ENCODE results near the gene EDEM2.

DNA sequence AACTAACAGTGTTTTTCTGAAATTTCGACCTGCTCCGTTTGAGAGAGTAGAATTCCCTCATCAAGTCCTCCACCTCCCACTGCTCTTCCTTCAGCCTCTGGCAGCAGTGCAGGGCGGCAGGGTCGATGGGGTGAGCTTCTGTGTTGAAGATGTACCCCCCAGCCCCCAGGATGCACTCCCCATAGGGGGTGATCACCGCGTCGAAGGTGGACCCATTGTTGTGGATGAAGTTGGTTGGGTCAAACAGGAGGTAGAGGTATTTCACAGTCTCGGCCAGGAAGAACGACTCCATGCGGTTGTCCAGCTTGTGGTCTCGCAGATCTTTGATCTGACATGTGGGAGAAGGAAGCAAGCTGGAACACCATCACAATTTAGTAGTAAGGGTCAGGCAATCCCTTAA is 31.5 kb downstream of the EDEM2 start:
- TF ChIP-seq, protein P1, sequence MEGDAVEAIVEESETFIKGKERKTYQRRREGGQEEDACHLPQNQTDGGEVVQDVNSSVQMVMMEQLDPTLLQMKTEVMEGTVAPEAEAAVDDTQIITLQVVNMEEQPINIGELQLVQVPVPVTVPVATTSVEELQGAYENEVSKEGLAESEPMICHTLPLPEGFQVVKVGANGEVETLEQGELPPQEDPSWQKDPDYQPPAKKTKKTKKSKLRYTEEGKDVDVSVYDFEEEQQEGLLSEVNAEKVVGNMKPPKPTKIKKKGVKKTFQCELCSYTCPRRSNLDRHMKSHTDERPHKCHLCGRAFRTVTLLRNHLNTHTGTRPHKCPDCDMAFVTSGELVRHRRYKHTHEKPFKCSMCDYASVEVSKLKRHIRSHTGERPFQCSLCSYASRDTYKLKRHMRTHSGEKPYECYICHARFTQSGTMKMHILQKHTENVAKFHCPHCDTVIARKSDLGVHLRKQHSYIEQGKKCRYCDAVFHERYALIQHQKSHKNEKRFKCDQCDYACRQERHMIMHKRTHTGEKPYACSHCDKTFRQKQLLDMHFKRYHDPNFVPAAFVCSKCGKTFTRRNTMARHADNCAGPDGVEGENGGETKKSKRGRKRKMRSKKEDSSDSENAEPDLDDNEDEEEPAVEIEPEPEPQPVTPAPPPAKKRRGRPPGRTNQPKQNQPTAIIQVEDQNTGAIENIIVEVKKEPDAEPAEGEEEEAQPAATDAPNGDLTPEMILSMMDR (conservative IDR thresholded peaks at IDR 0.05) = no peak
- no peak for TF ChIP-seq ZFX (IDR thresholded peaks at IDR 0.05)
